SK-N-SH (cell line): ENCODE data around the gene PMIS2.

Source experiments
- CTCF ChIP-seq: fragments of 200-600 bp; sonication (generic); IDR thresholded peaks from 2 replicates; pipeline ENCODE4 v1.6.1; 2017; ENCODE audit warnings: antibody characterized with exemption, mild to moderate bottlenecking, moderate library complexity
- EZH2phosphoT487 ChIP-seq: fragments of 200-600 bp; sonication (generic); IDR thresholded peaks from 2 replicates; pipeline ENCODE4 v1.6.1; 2017; ENCODE audit warnings: low read depth, mixed run types, mild to moderate bottlenecking, antibody characterized with exemption, moderate library complexity, borderline replicate concordance
- GABPA ChIP-seq: IDR thresholded peaks from 2 replicates; pipeline ENCODE4 v1.4.0; 2012; ENCODE audit warnings: low read depth, mild to moderate bottlenecking
- MXI1 ChIP-seq: IDR thresholded peaks from 2 replicates; pipeline ENCODE4 v1.6.1; 2012; ENCODE audit warnings: mild to moderate bottlenecking, low read depth, low read length, improper control_type of control experiment
- POLR2AphosphoS5 ChIP-seq: IDR thresholded peaks from 2 replicates; pipeline ENCODE4 v1.6.1; 2012; ENCODE audit warnings: low read depth, low read length
- SMC3 ChIP-seq: IDR thresholded peaks from 2 replicates; pipeline ENCODE4 v1.6.1; 2012; ENCODE audit warnings: low read depth, low read length, improper control_type of control experiment
- ZBTB33 ChIP-seq: IDR thresholded peaks from 2 replicates; pipeline ENCODE4 v1.4.0; 2012; ENCODE audit warnings: low read depth, borderline replicate concordance

GRCh38 chr19:35553385-35554000 is 32.5 kb upstream of the PMIS2 start:
- no peak for TF ChIP-seq CTCF
- no peak for TF ChIP-seq EZH2phosphoT487
- no peak for TF ChIP-seq POLR2AphosphoS5
- TF ChIP-seq SMC3: no peak
- no peak for TF ChIP-seq ZBTB33
- TF ChIP-seq MXI1: no peak
- no peak for TF ChIP-seq GABPA
